GM19324 (cell line): ENCODE data around the gene PNCK.

ENCODE experiments used
- ATAC-seq: cut with Tn5 transposase; IDR thresholded peaks from one replicate; pipeline ENCODE4 v1.9.1; 2021; ENCODE audit warnings: mild to moderate bottlenecking, moderate library complexity; ENCODE audit not compliant: unreplicated experiment, low FRiP score

The PNCK gene

GRCh38 chrX:153643431-153644351, 29.9 kb downstream of the PNCK start:
- no peak for ATAC-seq

DNA sequence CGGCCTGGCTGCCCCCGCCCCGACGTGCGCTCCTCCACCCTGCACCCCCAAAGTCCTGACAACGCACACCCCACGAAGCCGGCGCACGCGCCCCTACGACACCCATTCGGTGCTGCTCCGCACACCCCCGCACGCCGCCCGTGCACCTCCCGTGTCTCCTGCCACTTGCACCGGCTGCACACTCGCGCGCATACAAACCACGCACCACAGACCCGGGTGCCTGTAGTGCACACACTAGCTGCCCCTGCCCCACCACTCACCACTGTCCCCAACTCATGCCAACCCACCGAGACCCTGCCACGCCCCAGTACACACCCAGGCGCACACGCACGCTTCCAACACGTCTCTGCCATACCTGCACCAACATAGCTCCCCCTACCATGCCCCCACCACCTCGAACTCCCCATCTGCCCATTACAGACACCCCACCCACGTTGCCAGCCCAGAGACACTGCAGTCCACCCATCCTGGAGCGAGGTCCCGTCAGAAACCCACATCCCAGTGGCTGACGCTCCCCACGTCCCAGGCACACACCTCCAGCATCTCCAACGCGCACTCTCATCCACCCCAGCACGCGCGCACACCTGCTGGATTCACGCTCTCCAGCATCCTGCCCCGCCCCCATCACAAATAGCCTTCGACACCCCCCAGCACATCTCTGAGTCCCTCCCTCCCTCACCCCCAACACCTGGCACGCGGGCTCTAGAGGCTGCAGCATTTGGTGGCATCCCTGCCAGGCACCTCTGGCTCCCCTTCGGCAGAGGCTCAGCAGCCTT, 30.8 kb downstream of the PNCK start:
- no peak for ATAC-seq

DNA sequence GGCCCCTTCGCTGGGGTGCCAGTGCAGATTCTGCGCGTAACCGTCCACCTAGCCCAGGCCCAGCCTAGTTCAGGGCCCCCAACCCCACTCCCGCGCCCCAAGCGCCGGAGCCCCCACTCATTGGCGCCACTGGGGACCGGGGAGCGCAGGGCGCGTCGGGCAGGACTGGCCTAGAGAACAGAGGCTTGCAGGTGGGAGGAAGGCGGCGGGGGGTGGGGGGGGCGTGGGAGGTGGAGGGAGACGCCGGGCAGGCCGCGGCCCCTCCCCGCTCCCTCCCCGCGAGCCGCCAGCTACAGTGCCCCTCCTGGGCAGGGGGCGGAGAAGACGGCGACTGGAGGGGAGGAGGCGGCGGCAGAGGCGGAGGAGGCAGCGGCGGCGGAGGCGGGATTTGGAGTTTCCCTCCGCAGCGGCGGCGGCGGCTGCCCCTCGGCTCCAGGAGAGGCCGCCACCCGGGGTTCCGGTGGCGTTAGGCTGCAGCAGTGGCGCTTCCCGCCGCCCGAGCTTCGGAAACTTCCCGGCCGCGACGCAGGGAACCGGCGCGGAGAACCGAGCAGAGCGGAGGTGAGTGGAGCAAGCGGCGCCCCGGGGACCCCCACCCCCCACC, 31.5 kb downstream of the PNCK start:
- ATAC-seq = no peak

DNA sequence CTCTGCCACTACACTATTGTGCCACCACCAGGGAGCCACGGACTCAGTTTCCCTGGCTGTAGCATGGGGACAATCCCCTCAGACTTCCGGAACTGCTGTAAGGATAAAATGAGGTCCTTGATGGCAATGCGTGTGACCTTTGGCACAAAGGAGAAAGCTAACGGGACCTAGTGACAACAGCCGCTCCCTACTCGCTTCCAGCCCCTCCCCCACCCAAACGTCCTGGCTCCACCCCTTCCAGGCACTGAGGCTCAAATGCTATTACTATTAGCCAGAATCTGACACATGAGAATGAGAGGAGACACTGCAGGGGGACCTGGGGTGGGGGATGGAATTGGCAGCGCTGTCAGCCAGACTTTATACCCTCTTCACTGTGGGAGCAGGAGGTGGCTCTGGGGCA, 32.0 kb downstream of the PNCK start:
- no peak for ATAC-seq

- no peak for ATAC-seq
These were observed 32.7 kb downstream of the PNCK start for GRCh38 chrX:153640736-153641575.

DNA sequence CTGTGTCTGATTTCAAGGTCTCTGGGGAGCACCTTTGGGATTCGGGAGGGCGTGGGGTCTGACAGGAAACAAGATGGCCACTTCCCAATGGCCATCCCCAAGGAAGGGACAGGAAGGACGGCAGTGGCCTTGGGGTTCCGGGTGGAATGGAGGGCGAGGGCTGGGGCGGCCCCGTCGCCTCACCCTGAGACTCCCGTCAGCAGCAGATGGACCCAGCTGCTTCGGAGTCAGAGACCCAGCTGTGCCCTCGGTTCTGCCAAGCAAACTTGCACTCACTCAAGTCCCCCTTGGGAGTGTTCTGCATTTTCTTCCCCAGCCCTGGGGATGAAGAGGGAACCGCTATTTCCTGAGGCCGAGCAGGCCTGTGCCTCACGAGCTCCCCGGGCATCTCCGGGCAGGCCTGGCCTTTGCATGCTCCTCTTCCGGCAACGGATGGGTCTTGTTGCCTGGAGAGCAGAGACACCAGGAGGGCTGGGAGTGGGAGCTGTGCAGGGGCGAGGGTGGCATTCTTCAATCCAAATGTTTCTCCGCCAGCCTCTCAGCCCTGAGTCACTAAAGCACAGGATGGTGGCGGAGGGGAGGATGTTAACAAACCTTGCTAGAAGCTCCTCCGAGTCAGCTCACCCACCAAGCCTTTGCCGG, 33.4 kb downstream of the PNCK start:
- ATAC-seq = no peak

DNA sequence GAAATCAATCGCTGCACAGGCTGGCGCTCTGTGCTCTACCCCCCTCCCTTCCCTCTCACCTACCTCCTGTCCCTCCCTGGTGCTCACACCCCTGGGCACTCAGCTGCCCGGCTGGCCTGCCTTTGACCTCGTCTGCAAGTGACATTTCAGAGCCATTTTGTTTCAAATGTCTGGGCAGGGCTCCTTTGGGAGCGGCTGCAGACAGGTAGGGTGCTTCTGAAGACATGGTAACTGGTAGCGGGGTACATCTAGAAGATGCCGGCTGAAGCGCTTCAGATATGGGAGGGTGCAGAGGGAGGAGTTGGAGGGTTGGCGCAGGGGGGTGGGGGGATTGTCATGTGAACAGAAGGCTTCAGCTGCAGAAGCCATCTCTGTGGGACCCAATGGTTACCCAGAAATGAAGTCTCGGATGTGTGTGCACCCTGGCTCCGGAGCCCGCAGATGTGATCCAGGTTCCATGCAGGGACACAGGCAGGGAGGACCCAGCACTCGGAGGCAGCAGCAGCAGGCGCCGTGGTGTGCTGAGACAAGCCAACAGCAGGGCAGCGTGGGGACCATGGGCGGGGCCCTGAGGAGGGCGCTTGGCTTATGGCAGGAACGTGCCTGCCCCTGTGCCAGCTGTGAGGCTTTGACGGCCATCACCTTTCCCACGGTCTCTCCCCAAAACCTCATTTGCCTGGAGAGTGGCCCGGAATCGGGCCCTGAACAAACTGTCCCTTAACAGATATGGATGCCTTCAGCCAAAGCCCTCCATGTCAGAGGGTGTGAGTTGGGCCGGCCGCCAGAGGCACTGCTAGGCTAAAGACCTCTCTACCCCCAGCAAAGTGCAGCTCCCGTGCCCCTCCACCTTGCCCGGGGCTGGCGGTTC, 34.2 kb downstream of the PNCK start:
- ATAC-seq = no peak

- ATAC-seq = no peak
These were observed 35.0 kb downstream of the PNCK start for GRCh38 chrX:153638436-153639176.

GRCh38 chrX:153638041-153638371, 35.6 kb downstream of the PNCK start:
- ATAC-seq = no peak

GRCh38 chrX:153637121-153638040, 36.2 kb downstream of the PNCK start:
- ATAC-seq = no peak

DNA sequence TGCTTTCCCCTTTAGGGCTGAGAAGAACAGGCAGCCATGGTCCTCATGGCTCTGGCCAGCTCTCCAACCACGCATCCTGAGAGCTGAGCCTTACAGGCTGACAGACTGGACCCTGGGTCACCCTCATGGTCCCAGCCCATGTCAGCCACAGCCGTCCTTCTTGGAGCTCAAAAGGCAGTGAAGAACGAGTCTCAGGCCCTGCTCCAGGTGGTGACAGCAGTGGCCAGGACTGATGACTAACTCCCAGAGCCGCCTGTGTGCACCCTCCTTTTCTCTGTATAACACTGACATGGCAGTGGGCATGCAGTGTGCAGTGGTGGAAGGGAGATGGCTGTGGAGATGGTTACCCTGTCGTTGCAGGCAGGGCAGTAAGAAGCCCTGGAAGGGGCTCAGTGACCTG, 36.9 kb downstream of the PNCK start:
- ATAC-seq = no peak

DNA sequence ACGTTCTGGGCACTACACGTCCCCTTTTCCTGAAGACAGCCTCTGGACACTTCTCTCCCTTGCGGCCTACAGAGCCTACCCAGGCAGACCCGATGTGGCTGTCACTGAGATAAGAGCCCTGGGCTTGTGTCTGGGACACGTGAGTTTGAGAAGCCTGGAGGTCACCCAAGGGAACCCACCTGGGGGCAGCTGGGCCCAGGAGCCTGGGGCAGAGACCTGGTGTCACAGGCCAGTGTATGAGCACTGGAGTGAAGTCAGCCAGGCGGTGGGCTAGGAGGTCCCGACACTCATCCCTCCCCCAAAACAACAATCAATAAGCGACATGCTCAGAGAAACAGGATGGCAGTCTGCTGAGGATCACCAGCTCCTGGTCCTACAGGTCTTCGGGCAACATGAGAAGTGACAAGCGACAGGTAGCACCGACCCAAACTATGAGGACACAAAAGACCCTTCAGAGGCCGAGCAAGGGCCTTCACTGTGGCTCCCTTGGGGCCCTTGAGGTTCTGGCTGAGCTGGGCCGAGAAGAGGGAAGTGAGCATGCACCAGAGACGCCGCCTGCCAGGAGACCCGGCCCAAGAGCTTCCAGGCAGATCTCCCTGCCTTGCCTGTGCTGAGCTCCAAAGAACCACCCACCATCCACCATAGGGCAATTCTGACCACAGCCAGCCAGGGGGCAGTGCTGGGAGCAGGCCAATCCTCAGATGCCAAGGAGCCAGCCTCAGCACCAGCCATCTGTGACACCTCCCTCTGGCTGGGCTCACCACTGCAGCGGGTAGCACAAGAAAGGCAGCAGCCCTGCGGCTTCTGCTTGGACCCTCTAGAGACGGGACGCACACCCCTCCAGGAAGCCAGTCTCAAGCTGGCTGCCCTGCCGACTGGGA, 37.6 kb downstream of the PNCK start:
- no peak for ATAC-seq

DNA sequence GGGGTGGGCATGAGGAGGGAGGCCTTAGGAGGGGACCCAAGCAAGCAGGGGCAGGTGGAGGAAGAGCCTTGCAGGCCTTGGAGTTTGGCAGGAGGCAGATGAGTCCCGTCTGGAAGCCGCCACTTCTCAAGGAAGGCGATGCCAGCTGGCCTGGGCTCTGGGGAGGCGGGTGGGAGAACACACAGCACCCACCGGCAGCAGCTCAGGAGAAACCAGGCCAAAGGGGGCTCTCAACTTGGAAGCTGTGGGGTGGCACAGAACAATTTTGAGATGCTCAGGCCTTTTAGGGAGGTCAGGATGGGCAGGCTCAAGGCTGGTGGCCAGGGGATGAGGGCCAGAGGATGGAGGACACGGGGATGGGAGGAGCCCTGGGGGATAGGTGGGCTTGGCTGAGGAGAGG, 38.2 kb downstream of the PNCK start:
- no peak for ATAC-seq

DNA sequence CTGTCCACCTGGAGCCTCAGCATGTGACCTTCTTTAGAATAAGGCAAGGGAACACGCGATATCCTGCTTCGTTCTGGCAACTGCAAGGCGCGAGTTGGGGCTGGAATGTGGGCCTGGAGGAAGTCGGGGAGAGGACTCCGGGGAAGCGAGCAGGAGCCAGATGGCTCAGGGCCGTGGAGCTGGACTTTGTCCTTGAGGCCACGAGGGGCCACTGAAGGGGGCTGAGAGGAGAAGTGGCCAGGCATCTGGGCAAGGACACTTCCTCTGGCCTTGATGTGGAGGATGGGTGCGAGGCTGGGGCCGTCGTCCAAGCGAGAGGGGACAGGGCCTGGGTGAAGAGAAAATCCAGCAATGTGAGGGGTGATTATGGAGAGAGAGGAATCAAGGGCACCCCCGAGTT, 38.8 kb downstream of the PNCK start:
- no peak for ATAC-seq

GRCh38 chrX:153634236-153634635, 39.4 kb downstream of the PNCK start:
- no peak for ATAC-seq

- no peak for ATAC-seq
These were observed 39.9 kb downstream of the PNCK start for GRCh38 chrX:153633607-153634180.
